CD4-positive, alpha-beta memory T cell (primary cell): Measurements from ENCODE around the gene IQCF2. TPM values are rescaled to one million over a fixed set of nuclear protein-coding genes. Genes with fewer than 3 reads are reported as not detected.
"Not testable (repeated sequence)": the region's sequence is repeated elsewhere in the genome, so short reads cannot be mapped to it uniquely, and the experiment has no call there.

Experiments
- CTCF ChIA-PET: fragments of 350-600 bp; sonication (Branson Sonifier 250); formaldehyde crosslinking; loops from one replicate; lab custom pipeline; 2021; ENCODE audit warnings: inconsistent platforms; ENCODE audit not compliant: partially characterized antibody; lab: Charles Lee
- POLR2A ChIA-PET: fragments of 350-600 bp; sonication (Branson Sonifier 250); formaldehyde crosslinking; loops from one replicate; lab custom pipeline; 2021; ENCODE audit not compliant: partially characterized antibody; lab: Charles Lee
- DNase-seq, 5 donors: peaks; one replicate each; pipeline versions ENCODE4 v3.0.0 to v3.0.0-alpha.2; 2020 to 2022; ENCODE audit warnings: mixed read lengths in 1 of 5
- H3K27ac ChIP-seq: one replicate; pipeline ENCODE4 v1.7.0; 2013; ENCODE audit warnings: low read depth, low read length
- H3K27me3 ChIP-seq: 2 replicates; pipeline ENCODE4 v1.7.0; 2013; ENCODE audit warnings: mild to moderate bottlenecking, low read length, moderate library complexity; ENCODE audit not compliant: insufficient read depth
- H3K36me3 ChIP-seq: 2 replicates; pipeline ENCODE4 v1.7.0; 2013; ENCODE audit warnings: mild to moderate bottlenecking, low read length, moderate library complexity; ENCODE audit not compliant: insufficient read depth
- H3K4me1 ChIP-seq: 2 replicates; pipeline ENCODE4 v1.7.0; 2013; ENCODE audit warnings: mild to moderate bottlenecking, low read length, moderate library complexity; ENCODE audit not compliant: insufficient read depth
- H3K4me3 ChIP-seq, 2 donors: one replicate each; pipeline ENCODE4 v1.7.0; 2013; ENCODE audit warnings: low read length in 2 of 2, mild to moderate bottlenecking in 1 of 2
- H3K9me3 ChIP-seq, 2 donors: one replicate each; pipeline ENCODE4 v1.7.0; 2013; ENCODE audit warnings: low read length in 2 of 2, control low read depth in 1 of 2; ENCODE audit not compliant: control insufficient read depth in 1 of 2
- H3K27ac Mint-ChIP-seq, 7 donors: one replicate each; pipeline ENCODE4 v1.8.0; 2020 to 2021; ENCODE audit warnings: mixed read lengths in 7 of 7, mild to moderate bottlenecking in 6 of 7, inconsistent platforms in 3 of 7, moderate library complexity in 3 of 7
- H3K27me3 Mint-ChIP-seq, 2 donors: one replicate each; pipeline ENCODE4 v1.8.0; 2020 to 2021; ENCODE audit warnings: mixed read lengths in 2 of 2
- H3K36me3 Mint-ChIP-seq, 2 donors: one replicate each; pipeline ENCODE4 v1.8.0; 2020 to 2021; ENCODE audit warnings: mixed read lengths in 2 of 2, inconsistent platforms in 1 of 2, mild to moderate bottlenecking in 1 of 2
- H3K4me1 Mint-ChIP-seq, 4 donors: one replicate each; pipeline ENCODE4 v1.8.0; 2020 to 2021; ENCODE audit warnings: mixed read lengths in 4 of 4, mild to moderate bottlenecking in 1 of 4
- H3K4me3 Mint-ChIP-seq, 8 donors: one replicate each; pipeline ENCODE4 v1.8.0; 2020 to 2021; ENCODE audit warnings: mixed read lengths in 8 of 8, mild to moderate bottlenecking in 7 of 8, moderate library complexity in 6 of 8, inconsistent platforms in 3 of 8
- H3K9me3 Mint-ChIP-seq, 8 donors: one replicate each; pipeline ENCODE4 v1.8.0; 2020 to 2021; ENCODE audit warnings: mixed read lengths in 8 of 8, mild to moderate bottlenecking in 5 of 8, inconsistent platforms in 3 of 8, moderate library complexity in 1 of 8
- intact Hi-C: fragments of 100-400 bp; cut with micrococcal nuclease; formaldehyde crosslinking; loops from one replicate; pipeline ENCODE4 v1.15.1; 2023
- polyA plus RNA-seq, 2 donors: library from polyadenylated mRNA; unstranded; fragments of 300-500 nt; fragmentation: Illumina TruSeq; gene quantifications; one replicate each; pipeline ENCODE4 v1.2.3, GENCODE V29; 2021
- total RNA-seq, 2 experiments: library from RNA; stranded (reverse); gene quantifications; one replicate each; pipeline ENCODE4 v1.2.3, GENCODE V29; 2021

The IQCF2 gene
- total and polyA plus RNA-seq, 4 experiments from 2014 or later: not detected

DNA sequence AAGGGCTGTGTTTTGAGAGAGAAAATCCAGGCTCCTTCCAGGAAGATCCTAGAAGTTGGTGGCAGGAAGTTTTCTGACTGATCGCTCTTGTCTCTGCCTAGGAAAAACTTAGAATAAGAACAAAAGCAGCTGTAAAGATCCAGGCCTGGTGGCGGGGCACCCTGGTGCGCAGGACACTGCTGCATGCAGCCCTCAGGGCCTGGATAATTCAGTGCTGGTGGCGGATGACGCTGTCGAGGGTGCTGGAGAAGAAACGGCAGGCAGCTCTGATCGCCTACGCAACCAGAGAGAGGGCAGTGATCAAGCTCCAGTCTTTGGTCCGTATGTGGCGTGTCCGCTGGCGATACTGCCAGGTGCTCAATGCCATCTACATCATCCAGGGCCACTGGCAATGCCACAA is 1.5 kb downstream of the IQCF2 start:
- Histone ChIP-seq H3K36me3 (no peaks in the 10 kb centered on the region), H3K4me3 (no peak overlapping the region), H3K4me1 (no peaks in the 10 kb centered on the region), H3K9me3 (no peaks in the 10 kb centered on the region), H3K27me3 (no peaks in the 10 kb centered on the region), H3K27ac (no peak overlapping the region)
- CTCF ChIA-PET: no interaction called here
- POLR2A ChIA-PET: no interaction called here
- H3K36me3 Mint-ChIP-seq: no peaks in the 10 kb centered on the region
- no peaks in the 10 kb centered on the region for H3K4me1 Mint-ChIP-seq
- intact Hi-C loops: no loop called here
- H3K27ac Mint-ChIP-seq: no peak overlapping the region
- peaks cover 6 to 10% of the 10 kb centered on the region in 2 donors for H3K27me3 Mint-ChIP-seq
- no peak for DNase-seq
- H3K4me3 Mint-ChIP-seq: no peak overlapping the region
- H3K9me3 Mint-ChIP-seq: no peaks in the 10 kb centered on the region

DNA sequence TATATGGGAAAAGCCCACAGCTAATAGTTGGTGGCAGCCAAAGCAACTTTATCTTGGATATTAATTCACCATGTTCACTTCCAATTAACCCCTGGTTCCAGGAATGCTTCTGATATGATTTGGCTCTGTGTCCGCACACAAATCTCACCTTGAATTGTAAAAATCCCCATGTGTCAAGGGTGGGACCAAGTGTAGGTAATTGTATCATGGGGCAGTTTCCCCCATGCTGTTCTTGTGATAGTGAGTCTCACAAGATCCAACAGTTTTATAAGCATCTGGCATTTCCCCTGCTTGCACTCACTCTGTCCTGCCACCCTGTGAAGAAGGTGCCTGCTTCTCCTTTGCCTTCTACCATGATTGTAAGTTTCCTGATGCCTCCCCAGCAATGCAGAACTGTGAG is 7.5 kb downstream of the IQCF2 start:
- CTCF ChIA-PET, POLR2A ChIA-PET: not testable (repeated sequence)

DNA sequence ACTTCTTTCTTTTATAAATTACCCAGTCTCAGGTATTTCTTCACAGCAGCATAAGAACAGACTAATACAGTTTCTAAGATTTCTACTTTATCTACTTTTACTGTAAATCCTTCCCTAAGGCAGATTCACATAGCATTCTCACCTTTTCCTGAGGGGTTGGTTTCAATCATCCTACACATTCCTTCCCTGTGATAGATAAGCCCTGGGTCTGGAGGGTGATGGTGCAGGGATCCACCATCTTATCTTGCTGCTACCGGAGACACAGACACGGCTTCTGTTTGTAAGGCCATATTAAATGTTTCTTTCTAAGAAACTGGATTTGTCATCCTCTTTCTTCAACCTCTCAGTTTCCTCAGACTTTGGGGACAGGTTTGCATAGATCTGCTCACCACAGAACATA is 7.9 kb downstream of the IQCF2 start:
- H3K4me3 ChIP-seq: no peak overlapping the region
- H3K4me1 Mint-ChIP-seq: no peaks in the 10 kb centered on the region
- ChIA-PET POLR2A (no interaction called here), CTCF (no interaction called here)
- no peaks in the 10 kb centered on the region for H3K36me3 Mint-ChIP-seq
- intact Hi-C loops: no loop called here
- no peaks in the 10 kb centered on the region for H3K27me3 ChIP-seq
- no peak overlapping the region for H3K4me3 Mint-ChIP-seq
- H3K27ac ChIP-seq: no peak overlapping the region
- H3K27ac Mint-ChIP-seq: no peak overlapping the region
- H3K36me3 ChIP-seq: no peaks in the 10 kb centered on the region
- H3K27me3 Mint-ChIP-seq: peaks cover 7 to 16% of the 10 kb centered on the region in 2 donors
- H3K4me1 ChIP-seq: no peaks in the 10 kb centered on the region
- H3K9me3 ChIP-seq: no peaks in the 10 kb centered on the region
- no peaks in the 10 kb centered on the region for H3K9me3 Mint-ChIP-seq
- DNase-seq: no peak

More for the DNA sequence above, 7.5 kb downstream of the IQCF2 start:
- H3K36me3 Mint-ChIP-seq, H3K27ac ChIP-seq, H3K4me1 ChIP-seq, DNase-seq, H3K27me3 ChIP-seq, H3K9me3 ChIP-seq, H3K4me3 ChIP-seq, H3K4me3 Mint-ChIP-seq, H3K27ac Mint-ChIP-seq, H3K9me3 Mint-ChIP-seq, intact Hi-C loops, H3K36me3 ChIP-seq, H3K4me1 Mint-ChIP-seq: not testable (repeated sequence)
- peaks cover 7 to 16% of the 10 kb centered on the region in 2 donors for H3K27me3 Mint-ChIP-seq

DNA sequence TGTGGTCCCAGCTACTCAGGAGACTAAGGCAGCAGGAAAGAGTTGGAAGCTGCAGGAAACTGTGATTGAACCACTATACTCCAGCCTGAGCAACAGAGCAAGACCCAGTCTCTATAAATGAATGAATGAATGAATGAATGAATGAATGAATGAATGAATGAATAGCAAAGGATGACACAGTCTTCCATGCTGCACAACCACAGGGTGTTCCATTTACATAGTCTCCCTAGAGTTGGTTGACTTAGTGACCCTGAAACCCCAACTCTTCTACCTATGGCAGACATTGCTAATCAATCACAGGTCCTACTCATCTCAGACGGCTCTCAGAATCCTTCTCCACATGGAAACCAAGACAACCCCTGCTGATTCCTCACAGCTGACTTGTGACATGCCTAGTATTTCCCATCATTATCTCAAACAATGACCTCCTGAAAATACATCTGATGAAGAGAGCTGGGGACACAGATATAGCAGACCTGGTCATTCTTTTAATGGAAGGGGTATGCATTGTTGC is 11.9 kb downstream of the IQCF2 start:
- Mint-ChIP-seq H3K4me1 (peaks cover 0 to 3% (median 0%) of the 10 kb centered on the region in 4 donors), H3K27ac (no peak overlapping the region), H3K27me3 (peaks cover 10 to 19% of the 10 kb centered on the region in 2 donors), H3K36me3 (no peaks in the 10 kb centered on the region), H3K9me3 (no peaks in the 10 kb centered on the region), H3K4me3 (no peak overlapping the region)
- H3K27ac ChIP-seq: no peak overlapping the region
- intact Hi-C loops: no loop called here
- no peaks in the 10 kb centered on the region for H3K27me3 ChIP-seq
- CTCF ChIA-PET: no interaction called here
- DNase-seq: no peak
- no peak overlapping the region for H3K4me3 ChIP-seq
- H3K4me1 ChIP-seq: no peaks in the 10 kb centered on the region
- POLR2A ChIA-PET: no interaction called here
- no peaks in the 10 kb centered on the region for H3K9me3 ChIP-seq
- H3K36me3 ChIP-seq: no peaks in the 10 kb centered on the region

DNA sequence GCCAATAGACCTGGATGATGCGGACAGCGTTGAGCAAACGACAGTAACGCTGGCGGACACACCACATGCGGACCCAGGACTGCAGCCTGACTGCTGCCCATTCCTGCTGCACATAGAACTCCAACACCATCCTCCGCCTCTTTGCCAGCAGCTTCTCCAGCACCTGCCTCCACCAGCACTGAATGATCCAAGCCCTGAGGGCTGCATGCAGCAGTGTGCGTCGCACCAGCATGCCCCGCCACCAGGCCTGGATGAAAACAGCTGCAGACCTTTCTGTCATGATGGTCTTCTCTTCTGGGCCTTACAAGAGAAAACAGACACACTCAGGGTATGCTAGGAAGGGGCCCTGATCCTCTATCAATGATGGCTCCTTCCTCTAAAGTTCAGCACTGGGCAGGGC is 12.5 kb downstream of the IQCF2 start:
- H3K4me1 ChIP-seq: no peaks in the 10 kb centered on the region
- H3K9me3 Mint-ChIP-seq: no peaks in the 10 kb centered on the region
- CTCF ChIA-PET: no interaction called here
- intact Hi-C loops: no loop called here
- H3K4me1 Mint-ChIP-seq: peaks cover 0 to 3% (median 0%) of the 10 kb centered on the region in 4 donors
- H3K27ac ChIP-seq: no peak overlapping the region
- no peaks in the 10 kb centered on the region for H3K9me3 ChIP-seq
- H3K36me3 Mint-ChIP-seq: no peaks in the 10 kb centered on the region
- POLR2A ChIA-PET: no interaction called here
- no peak overlapping the region for H3K4me3 ChIP-seq
- H3K27ac Mint-ChIP-seq: no peak overlapping the region
- no peak overlapping the region for H3K4me3 Mint-ChIP-seq
- no peak for DNase-seq
- H3K36me3 ChIP-seq: no peaks in the 10 kb centered on the region
- peaks cover 9 to 18% of the 10 kb centered on the region in 2 donors for H3K27me3 Mint-ChIP-seq
- H3K27me3 ChIP-seq: no peaks in the 10 kb centered on the region

DNA sequence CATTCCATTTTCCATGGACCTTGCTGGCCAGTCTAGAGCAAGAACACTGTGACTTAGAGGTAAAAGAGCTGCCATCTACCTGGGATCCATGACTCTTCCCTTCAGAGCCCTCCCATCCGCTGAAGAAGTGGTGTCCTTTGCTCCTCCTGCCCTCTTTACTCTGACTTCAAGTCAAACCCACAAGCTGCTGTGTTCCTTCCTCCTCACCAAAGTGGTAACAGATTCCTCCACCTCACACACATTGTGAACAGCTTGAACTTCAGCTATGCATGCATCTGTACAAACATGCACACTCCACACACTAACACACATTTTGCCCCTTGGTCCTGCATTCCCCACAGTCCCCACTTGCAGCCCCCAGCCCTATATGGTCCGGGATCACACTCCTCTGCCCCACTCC is 13.0 kb downstream of the IQCF2 start:
- Histone ChIP-seq H3K4me1 (no peaks in the 10 kb centered on the region), H3K36me3 (no peaks in the 10 kb centered on the region), H3K27ac (no peak overlapping the region), H3K27me3 (no peaks in the 10 kb centered on the region), H3K4me3 (no peak overlapping the region), H3K9me3 (no peaks in the 10 kb centered on the region)
- Mint-ChIP-seq H3K9me3 (no peaks in the 10 kb centered on the region), H3K4me1 (peaks cover 0 to 3% (median 0%) of the 10 kb centered on the region in 4 donors), H3K4me3 (no peak overlapping the region), H3K27me3 (peaks cover 7 to 13% of the 10 kb centered on the region in 2 donors), H3K27ac (no peak overlapping the region), H3K36me3 (no peaks in the 10 kb centered on the region)
- ChIA-PET CTCF (no interaction called here), POLR2A (no interaction called here)
- intact Hi-C loops: no loop called here
- DNase-seq: no peak

DNA sequence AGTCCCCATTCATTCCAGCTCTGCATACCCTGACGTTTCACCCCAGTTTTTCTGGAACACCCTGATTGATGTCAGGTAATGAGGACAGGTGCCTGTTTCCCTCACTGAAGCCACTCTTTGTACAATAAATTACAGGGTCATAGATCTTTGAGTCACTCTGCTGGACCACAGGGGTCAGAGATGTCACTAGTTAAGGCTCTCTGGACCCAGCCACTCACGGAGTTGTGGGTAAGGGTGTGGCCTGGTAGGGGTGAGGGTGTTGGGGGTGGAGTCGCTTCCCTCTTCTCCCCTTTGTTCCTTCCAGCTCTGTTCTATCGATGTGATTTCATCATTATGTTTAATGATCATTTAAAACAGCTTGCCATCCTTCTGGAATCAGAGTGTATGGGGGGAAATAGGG is 13.5 kb downstream of the IQCF2 start:
- no peak for DNase-seq
- Histone ChIP-seq H3K36me3 (no peaks in the 10 kb centered on the region), H3K4me1 (no peaks in the 10 kb centered on the region), H3K27ac (no peak overlapping the region), H3K27me3 (no peaks in the 10 kb centered on the region), H3K4me3 (no peak overlapping the region), H3K9me3 (no peaks in the 10 kb centered on the region)
- Mint-ChIP-seq H3K36me3 (no peaks in the 10 kb centered on the region), H3K9me3 (no peaks in the 10 kb centered on the region), H3K4me3 (no peak overlapping the region), H3K4me1 (peaks cover 0 to 3% (median 0%) of the 10 kb centered on the region in 4 donors), H3K27me3 (peaks cover 10% of the 10 kb centered on the region in 2 donors), H3K27ac (no peak overlapping the region)
- ChIA-PET CTCF (no interaction called here), POLR2A (no interaction called here)
- intact Hi-C loops: no loop called here

DNA sequence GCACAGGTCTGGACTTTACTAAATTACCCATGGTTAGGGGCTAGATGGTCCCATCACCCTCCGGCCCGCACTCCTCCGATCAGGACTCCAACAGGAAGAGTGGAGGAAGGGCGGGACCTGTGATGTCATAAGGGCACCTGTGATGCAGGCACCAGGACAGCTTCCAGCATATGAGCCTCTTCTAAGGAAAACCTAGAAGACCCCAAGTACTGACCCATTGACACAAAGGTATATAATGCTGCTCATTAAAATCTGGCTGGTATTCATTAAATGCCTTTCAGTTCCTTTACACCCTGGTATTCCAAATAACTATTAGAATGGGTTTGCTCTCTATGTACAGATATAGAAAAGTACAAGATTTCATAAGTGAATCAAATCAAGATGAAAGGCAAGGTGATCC is 14.1 kb downstream of the IQCF2 start, which contains the start of gene IQCF5:
Gene IQCF5 (minus strand): TSS at position 101 of the 400 bp plus-strand sequence. CDS start 70 bp downstream, at position 31.
- POLR2A ChIA-PET: no interaction called here
- no peaks in the 10 kb centered on the region for H3K27me3 ChIP-seq
- intact Hi-C loops: no loop called here

More for the DNA sequence above, 14.1 kb downstream of the IQCF2 start, which contains the start of gene IQCF5:
- H3K27me3 Mint-ChIP-seq: peaks cover 12 to 15% of the 10 kb centered on the region in 2 donors
- CTCF ChIA-PET: no interaction called here
- no peaks in the 10 kb centered on the region for H3K9me3 Mint-ChIP-seq
- H3K36me3 ChIP-seq: no peaks in the 10 kb centered on the region
- peaks cover 0 to 3% (median 0%) of the 10 kb centered on the region in 4 donors for H3K4me1 Mint-ChIP-seq
- DNase-seq: no peak
- no peak within 1 kb of the TSS for H3K27ac ChIP-seq
- H3K4me1 ChIP-seq: no peaks in the 10 kb centered on the region
- no peak within 1 kb of the TSS for H3K4me3 ChIP-seq
- no peak within 1 kb of the TSS for H3K4me3 Mint-ChIP-seq
- H3K27ac Mint-ChIP-seq: peak within 1 kb of the TSS in 1 of 7 donors; percentile 0
- no peaks in the 10 kb centered on the region for H3K36me3 Mint-ChIP-seq
- no peaks in the 10 kb centered on the region for H3K9me3 ChIP-seq
